Gastrocnemius medialis (tissue), 4 donors: ENCODE results near the gene GRIK3.

Experiments
- POLR2A ChIP-seq, 2 donors: fragments of 450-650 bp; IDR thresholded peaks; one replicate each; pipeline ENCODE4 v1.6.1; 2017; ENCODE audit warnings: antibody characterized with exemption in 2 of 2, mild to moderate bottlenecking in 2 of 2, moderate library complexity in 2 of 2
- TF ChIP-seq, protein P1 (sequence below), 5 experiments: fragments of 450-650 bp in 3 of 5; fragments of 200-600 bp in 2 of 5; sonication (generic) in 2 of 5; IDR thresholded peaks in 4 of 5; conservative IDR thresholded peaks in 1 of 5; 1 replicate in 4 of 5; 2 replicates in 1 of 5; pipeline ENCODE4 v1.5.1; 2016 to 2019; ENCODE audit warnings: antibody characterized with exemption in 5 of 5, mild to moderate bottlenecking in 3 of 5, moderate library complexity in 3 of 5

DNA sequence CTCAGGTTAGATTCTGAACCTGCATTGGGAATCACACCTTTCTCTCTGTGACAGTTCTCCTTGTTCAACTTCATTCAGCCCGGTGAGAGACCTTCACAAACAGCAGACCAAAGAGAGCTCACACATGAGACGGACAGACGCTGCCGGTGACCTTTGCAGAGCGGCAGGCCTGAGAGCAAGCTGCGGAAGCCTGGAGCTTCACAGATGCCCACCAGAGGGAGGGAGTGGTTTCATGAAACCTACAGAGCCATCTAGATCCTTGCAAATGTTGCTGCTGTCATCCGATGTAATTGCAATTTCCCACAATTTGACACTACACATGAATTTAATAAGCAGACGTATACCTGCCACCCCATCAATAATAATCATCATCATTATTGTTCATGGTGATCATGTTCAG lies 39.4 kb downstream of the GRIK3 start:
- TF ChIP-seq, protein P1, sequence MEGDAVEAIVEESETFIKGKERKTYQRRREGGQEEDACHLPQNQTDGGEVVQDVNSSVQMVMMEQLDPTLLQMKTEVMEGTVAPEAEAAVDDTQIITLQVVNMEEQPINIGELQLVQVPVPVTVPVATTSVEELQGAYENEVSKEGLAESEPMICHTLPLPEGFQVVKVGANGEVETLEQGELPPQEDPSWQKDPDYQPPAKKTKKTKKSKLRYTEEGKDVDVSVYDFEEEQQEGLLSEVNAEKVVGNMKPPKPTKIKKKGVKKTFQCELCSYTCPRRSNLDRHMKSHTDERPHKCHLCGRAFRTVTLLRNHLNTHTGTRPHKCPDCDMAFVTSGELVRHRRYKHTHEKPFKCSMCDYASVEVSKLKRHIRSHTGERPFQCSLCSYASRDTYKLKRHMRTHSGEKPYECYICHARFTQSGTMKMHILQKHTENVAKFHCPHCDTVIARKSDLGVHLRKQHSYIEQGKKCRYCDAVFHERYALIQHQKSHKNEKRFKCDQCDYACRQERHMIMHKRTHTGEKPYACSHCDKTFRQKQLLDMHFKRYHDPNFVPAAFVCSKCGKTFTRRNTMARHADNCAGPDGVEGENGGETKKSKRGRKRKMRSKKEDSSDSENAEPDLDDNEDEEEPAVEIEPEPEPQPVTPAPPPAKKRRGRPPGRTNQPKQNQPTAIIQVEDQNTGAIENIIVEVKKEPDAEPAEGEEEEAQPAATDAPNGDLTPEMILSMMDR (IDR thresholded peaks at IDR 0.05 in 4 of 5, conservative IDR thresholded peaks at IDR 0.05 in 1 of 5) = no peak
- no peak for TF ChIP-seq POLR2A (IDR thresholded peaks at IDR 0.05)
